Gastroesophageal sphincter (tissue), 4 donors: ENCODE data around the gene OGFOD2. TPM values are rescaled to one million over a fixed set of nuclear protein-coding genes. Genes with fewer than 3 reads are reported as not detected.

ENCODE experiments used
- ATAC-seq: fragments of 150-250 bp; one replicate; pipeline ENCODE4 v1.9.1; 2016; ENCODE audit warnings: mild to moderate bottlenecking, moderate library complexity
- H3K27ac ChIP-seq, 4 donors: fragments of 200-600 bp; sonication (generic) in 3 of 4; 1 replicate in 3 of 4; 2 replicates in 1 of 4; pipeline ENCODE4 v1.5.1; 2016 to 2019
- H3K27me3 ChIP-seq: fragments of 200-600 bp; sonication (generic); one replicate; pipeline ENCODE4 v1.5.1; 2019
- H3K36me3 ChIP-seq, 2 donors: fragments of 200-600 bp; sonication (generic); one replicate each; pipeline ENCODE4 v1.5.1; 2019; ENCODE audit warnings: control low read depth in 1 of 2
- H3K4me1 ChIP-seq, 3 donors: fragments of 200-600 bp; sonication (generic); 1 replicate in 2 of 3; 2 replicates in 1 of 3; pipeline ENCODE4 v1.5.1; 2016 to 2019; ENCODE audit warnings: control low read depth in 2 of 3
- H3K4me3 ChIP-seq, 2 donors: fragments of 200-600 bp; sonication (generic); one replicate each; pipeline ENCODE4 v1.5.1; 2019; ENCODE audit warnings: mild to moderate bottlenecking in 1 of 2, moderate library complexity in 1 of 2
- H3K9me3 ChIP-seq, 3 donors: fragments of 200-600 bp; sonication (generic); one replicate each; pipeline ENCODE4 v1.5.1; 2017 to 2019; ENCODE audit warnings: control low read depth in 2 of 3
- CTCF ChIP-seq, 4 experiments: fragments of 200-600 bp in 2 of 4; fragments of 450-650 bp in 2 of 4; sonication (generic) in 1 of 4; IDR thresholded peaks; one replicate each; pipeline ENCODE4 v1.5.1; 2017 to 2019; ENCODE audit warnings: antibody characterized with exemption in 4 of 4, mild to moderate bottlenecking in 2 of 4, moderate library complexity in 2 of 4
- EP300 ChIP-seq: sonication (generic); formaldehyde crosslinking; IDR thresholded peaks from one replicate; pipeline ENCODE4 v1.6.1; 2017; ENCODE audit warnings: antibody characterized with exemption, mild to moderate bottlenecking
- POLR2A ChIP-seq, 2 donors: fragments of 450-650 bp; IDR thresholded peaks; one replicate each; pipeline ENCODE4 v1.6.1; 2017; ENCODE audit warnings: antibody characterized with exemption in 2 of 2, mild to moderate bottlenecking in 2 of 2, moderate library complexity in 1 of 2
- POLR2AphosphoS5 ChIP-seq: sonication (generic); formaldehyde crosslinking; IDR thresholded peaks from one replicate; pipeline ENCODE4 v1.6.1; 2017; ENCODE audit warnings: antibody characterized with exemption
- WGBS, 2 donors: methylation state at CpG; one replicate each; pipeline ENCODE4 v1.1.5; 2018; ENCODE audit warnings: low coverage in 1 of 2; 5-methylcytosine and 5-hydroxymethylcytosine counted together
- total RNA-seq, 4 donors: library from RNA; depleted of rRNA; stranded (reverse); fragments of >200 nt; gene quantifications; one replicate each; pipeline ENCODE4 v1.1.0, GENCODE V29; 2016

The OGFOD2 gene
- total RNA-seq, 4 donors from 2014 or later, result 7.3 to 10.7 (median 8.3) TPM

DNA sequence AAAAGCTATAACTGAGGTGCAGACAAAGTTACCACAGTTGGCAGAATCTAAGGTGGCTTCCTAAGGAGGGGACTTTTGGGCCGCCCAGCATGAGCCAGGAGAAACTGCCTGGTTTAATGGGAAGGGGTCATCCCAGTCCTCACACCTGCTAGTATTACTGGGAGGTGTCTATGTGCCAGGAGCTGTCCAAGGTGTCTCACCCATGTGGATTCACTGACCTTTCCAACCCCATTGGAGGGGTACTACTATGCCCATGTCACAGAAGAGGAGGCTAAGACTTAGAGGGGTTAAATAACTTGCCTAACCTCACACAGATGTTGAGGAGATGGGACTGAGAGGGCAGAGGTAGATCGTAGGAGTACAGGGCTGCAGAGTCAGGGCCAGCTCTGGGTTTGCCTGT, 19.0 kb upstream of the OGFOD2 start:
- H3K4me3 ChIP-seq, result no peak overlapping the region

DNA sequence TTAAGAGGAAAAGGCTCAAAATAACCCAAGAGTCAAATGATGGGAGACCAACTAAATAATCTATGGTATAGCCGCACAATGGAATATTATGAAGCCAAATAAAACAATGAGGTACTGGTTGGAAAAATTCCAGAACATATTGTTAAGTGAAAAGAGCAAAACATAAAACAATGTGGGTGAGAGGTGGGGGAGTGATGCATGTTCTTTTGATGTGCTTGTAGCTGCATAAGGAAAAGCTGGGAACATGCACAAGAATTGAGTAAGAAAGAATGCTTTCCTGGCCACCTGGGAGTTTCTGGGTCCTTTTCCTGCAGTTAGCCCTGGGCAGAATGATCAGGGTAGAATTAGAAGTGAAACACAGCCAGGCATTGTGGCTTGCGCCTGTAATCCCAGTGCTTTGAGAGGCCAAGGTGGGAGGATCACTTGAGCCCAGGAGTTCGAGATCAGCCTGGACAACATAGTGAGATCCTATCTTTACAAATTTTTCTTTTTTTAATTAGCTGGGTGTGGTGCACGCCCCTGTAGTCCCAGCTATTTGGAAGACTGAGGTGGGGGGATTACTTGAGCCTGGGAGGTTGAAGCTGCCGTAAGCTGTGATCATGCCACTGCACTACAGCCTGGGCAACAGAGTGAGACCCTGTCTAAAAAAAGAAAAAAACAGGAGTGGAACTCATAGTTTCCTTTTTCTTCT, 16.7 kb upstream of the OGFOD2 start:
- peaks cover 0 to 31% of the 10 kb centered on the region in 2 donors for H3K36me3 ChIP-seq
- no peaks in the 10 kb centered on the region for H3K27me3 ChIP-seq
- 85 to 88% methylated on average over 2 to 5 of the region's 5 CpGs for WGBS, 2 donors
- peaks cover 0 to 15% (median 0%) of the 10 kb centered on the region in 3 donors for H3K4me1 ChIP-seq
- no peaks in the 10 kb centered on the region for H3K9me3 ChIP-seq
- peak; percentile 52 for ATAC-seq
- no peak overlapping the region for H3K4me3 ChIP-seq
- TF ChIP-seq EP300 (no peak), CTCF (IDR thresholded peaks at IDR 0.05) (no peak), POLR2AphosphoS5 (no peak), POLR2A (IDR thresholded peaks at IDR 0.05) (no peak)
- H3K27ac ChIP-seq, result no peak overlapping the region

More for the DNA sequence above, 19.0 kb upstream of the OGFOD2 start:
- TF ChIP-seq EP300, result no peak
- TF ChIP-seq POLR2A (IDR thresholded peaks at IDR 0.05), result no peak
- TF ChIP-seq CTCF (IDR thresholded peaks at IDR 0.05), result no peak
- no peak for TF ChIP-seq POLR2AphosphoS5
- H3K27me3 ChIP-seq, result no peaks in the 10 kb centered on the region
- no peak overlapping the region for H3K27ac ChIP-seq
- H3K9me3 ChIP-seq, result no peaks in the 10 kb centered on the region
- ATAC-seq, result no peak
- peaks cover 0 to 5% (median 0%) of the 10 kb centered on the region in 3 donors for H3K4me1 ChIP-seq
- 50 to 100% methylated on average over 1 of the region's 2 CpGs for WGBS, 2 donors
- H3K36me3 ChIP-seq, result peaks cover 0 to 31% of the 10 kb centered on the region in 2 donors

DNA sequence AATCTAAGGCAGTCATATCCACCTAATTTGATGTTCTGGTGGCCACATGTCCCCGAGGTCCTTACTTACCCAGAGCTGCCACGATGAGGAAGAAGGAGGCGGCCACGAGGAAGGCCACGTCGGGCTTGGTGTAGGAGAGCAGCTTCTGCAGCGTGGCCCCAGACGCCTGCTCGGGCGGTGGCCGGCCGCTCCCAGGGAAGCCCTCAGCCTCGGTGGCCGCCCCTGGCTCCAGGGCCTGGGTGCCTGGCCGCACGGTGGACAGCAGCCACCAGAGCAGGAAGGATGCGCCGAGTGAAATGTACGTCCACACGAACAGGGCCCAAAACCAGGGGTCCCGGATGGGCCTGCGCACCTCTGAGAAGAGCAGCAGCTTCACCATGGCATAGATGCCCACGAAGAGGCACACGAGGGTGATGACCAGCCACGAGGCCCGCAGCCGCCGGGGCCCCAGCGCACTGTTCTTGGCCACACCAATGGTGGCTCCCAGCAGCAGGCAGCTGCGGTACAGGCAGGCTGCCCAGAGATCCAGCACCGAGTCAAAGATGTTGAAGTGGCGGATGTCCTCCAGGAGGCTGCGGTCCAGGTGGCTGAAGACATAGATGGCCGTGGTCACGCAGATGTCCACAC, 15.4 kb upstream of the OGFOD2 start:
- no CpG with 5 or more reads among the region's 35 CpGs for WGBS, 2 donors

GRCh38 chr12:122960193-122960569, 14.9 kb upstream of the OGFOD2 start:
- TF ChIP-seq EP300 (no peak), POLR2A (IDR thresholded peaks at IDR 0.05) (no peak), POLR2AphosphoS5 (no peak), CTCF (IDR thresholded peaks at IDR 0.05) (no peak)
- Histone ChIP-seq H3K4me3 (no peak overlapping the region), H3K9me3 (no peaks in the 10 kb centered on the region), H3K4me1 (peaks cover 0 to 33% (median 15%) of the 10 kb centered on the region in 3 donors), H3K27me3 (no peaks in the 10 kb centered on the region), H3K36me3 (peaks cover 0 to 31% of the 10 kb centered on the region in 2 donors), H3K27ac (no peak overlapping the region)
- no peak for ATAC-seq
- 100% methylated on average over 1 of the region's 8 CpGs; no CpG with 5 or more reads in 1 of the 2 donors for WGBS, 2 donors

More for the DNA sequence above, 15.4 kb upstream of the OGFOD2 start:
- Histone ChIP-seq H3K27me3 (no peaks in the 10 kb centered on the region), H3K9me3 (no peaks in the 10 kb centered on the region), H3K36me3 (peaks cover 0 to 31% of the 10 kb centered on the region in 2 donors), H3K4me1 (peaks cover 0 to 28% (median 10%) of the 10 kb centered on the region in 3 donors), H3K27ac (no peak overlapping the region), H3K4me3 (no peak overlapping the region)
- no peak for TF ChIP-seq POLR2A (IDR thresholded peaks at IDR 0.05)
- TF ChIP-seq POLR2AphosphoS5, result no peak
- no peak for TF ChIP-seq CTCF (IDR thresholded peaks at IDR 0.05)
- TF ChIP-seq EP300, result no peak
- ATAC-seq, result no peak
